KOPT-K1 (cell line): ENCODE data around the gene TOP2A.

ENCODE experiments used
- H3K27ac ChIP-seq: fragments of 200-600 bp; sonication (generic); 2 replicates; pipeline ENCODE4 v1.5.1; 2016; ENCODE audit warnings: antibody characterized with exemption, mild to moderate bottlenecking, low read depth, low read length; ENCODE audit not compliant: poor library complexity, severe bottlenecking
- H3K36me3 ChIP-seq: fragments of 200-600 bp; sonication (generic); 2 replicates; pipeline ENCODE4 v1.5.1; 2017; ENCODE audit warnings: antibody characterized with exemption, mild to moderate bottlenecking, low read length, moderate library complexity; ENCODE audit not compliant: insufficient read depth
- H3K9me3 ChIP-seq: fragments of 200-600 bp; sonication (generic); 2 replicates; pipeline ENCODE4 v1.5.1; 2017; ENCODE audit warnings: antibody characterized with exemption, low read length, mild to moderate bottlenecking; ENCODE audit not compliant: insufficient read depth, poor library complexity, severe bottlenecking

The TOP2A gene

DNA sequence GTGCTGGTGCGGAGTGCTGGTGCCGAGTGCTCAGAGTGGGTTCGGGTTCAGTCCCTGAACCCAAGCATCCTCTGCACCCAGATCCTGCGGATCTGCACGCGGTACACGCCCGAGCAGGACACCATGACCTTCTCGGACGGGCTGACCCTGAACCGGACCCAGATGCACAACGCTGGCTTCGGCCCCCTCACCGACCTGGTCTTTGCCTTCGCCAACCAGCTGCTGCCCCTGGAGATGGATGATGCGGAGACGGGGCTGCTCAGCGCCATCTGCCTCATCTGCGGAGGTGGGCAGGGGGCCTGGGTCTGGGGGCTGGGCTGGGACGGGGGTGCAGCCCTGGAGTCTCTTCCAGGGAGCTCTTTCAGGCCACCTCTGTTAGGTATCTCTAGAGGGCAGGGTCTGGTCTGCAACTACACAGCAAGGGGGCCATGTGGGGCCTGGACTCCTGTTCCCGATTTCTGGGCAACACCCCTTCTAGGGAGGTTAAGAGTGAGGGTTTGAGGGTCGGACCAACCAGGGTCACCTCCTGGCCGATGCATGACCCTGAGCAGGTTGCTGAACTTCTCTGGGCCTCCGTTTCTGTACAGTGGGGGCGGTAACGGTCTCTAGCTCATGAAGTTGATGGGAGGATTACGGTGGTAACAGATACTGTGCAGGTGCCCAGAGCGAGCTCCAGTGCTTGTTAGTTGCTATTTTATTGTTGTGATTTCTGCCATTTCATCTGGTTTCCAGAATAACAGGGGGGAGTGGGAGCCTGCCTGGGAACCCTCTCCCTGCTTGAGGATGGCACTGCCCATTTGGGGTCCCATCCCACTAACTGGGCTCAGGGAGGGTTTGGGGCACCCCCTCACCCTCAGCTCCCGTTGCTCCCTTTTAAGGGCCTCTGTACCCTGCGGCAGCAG lies 63.2 kb downstream of the TOP2A start:
- Histone ChIP-seq H3K36me3 (peaks cover 39% of the 10 kb centered on the region), H3K27ac (no peak overlapping the region), H3K9me3 (no peaks in the 10 kb centered on the region)

DNA sequence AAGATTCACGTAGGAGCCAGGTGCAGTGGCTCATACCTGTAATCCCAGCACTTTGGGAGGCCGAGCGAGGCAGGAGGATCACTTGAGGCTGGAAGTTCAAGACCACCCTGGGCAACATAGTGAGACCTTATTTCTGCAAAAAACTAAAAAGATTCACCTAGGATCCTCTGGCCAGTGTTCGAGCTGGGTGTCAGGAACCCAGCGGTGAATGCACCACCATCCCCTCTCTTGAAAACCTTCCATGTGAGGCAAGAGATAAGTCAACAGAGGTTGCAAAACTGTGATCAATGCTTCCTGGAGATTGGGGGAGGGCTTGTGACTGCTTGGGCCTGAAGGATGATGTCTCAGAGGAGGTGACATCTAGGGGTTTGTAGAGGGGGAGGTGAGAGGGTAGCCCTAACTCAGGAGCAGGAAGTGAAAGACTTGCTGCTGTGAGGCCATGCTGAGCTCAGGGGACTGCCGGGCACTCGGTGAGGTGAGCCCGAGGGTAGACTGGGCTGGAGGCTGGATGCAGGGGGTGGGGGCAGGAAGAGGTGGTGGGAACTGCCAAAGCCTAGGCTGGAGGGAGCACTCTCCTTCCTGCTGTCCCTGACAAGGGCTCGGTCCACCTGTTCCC lies 64.8 kb downstream of the TOP2A start:
- no peaks in the 10 kb centered on the region for H3K9me3 ChIP-seq
- H3K27ac ChIP-seq = no peak overlapping the region
- peaks cover 48% of the 10 kb centered on the region for H3K36me3 ChIP-seq

DNA sequence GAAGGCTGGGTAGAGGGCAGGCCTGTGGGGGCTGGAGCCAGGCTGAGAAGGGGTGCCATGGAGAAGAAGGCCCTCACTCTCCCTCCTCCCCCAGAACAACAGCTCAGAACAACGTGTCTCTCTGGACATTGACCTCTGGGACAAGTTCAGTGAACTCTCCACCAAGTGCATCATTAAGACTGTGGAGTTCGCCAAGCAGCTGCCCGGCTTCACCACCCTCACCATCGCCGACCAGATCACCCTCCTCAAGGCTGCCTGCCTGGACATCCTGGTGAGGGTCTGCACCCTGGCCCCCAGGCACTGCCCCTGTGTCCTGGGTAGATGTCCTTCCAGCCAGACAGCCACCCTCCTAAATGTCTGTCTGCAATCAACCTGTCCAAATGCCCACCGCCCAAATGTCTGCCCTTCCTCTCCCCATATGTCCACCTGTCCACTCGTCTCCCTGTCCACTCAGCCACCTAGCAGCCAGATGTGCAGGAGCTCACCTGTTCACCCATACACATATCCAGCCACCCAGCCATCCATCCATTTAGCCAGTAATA lies 65.4 kb downstream of the TOP2A start:
- Histone ChIP-seq H3K36me3 (peaks cover 48% of the 10 kb centered on the region), H3K27ac (no peak overlapping the region), H3K9me3 (no peaks in the 10 kb centered on the region)

DNA sequence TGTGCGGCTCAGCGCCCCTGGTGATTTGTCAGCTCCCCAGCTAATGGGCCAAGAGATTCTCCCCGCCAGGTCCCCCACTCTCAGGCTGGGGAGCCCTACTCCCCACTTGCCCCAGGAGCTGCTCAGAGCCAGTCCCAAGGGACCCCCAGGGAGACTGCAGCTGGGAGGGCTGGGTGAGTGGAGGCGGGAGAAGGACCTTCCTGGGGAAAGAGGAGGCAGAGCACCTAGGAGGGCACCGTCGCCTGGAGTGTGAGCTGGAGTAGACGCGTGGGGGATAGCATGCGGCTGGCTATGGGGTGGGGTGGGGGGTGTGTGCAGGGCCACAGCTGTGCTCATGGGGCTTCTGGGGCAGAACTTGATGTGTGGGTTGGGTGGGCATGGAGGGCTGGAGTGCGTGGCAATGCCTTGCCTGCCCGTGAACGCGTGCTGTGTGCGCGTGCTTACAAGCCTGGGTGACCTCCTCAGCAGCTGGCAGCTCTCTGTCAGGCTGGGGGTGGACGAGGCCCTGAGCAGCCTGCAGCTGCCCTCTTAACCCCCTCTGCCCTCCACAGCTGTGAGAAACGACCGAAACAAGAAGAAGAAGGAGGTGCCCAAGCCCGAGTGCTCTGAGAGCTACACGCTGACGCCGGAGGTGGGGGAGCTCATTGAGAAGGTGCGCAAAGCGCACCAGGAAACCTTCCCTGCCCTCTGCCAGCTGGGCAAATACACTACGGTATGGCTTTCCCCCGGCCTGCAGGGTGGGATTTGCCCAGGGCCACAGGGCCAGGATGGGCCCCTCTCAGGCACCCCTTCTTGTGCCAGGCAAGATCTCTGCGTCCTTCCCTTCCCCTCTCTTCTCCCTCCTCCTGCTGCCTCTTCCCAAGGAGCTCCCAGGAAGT lies 66.1 kb downstream of the TOP2A start:
- Histone ChIP-seq H3K36me3 (peaks cover 48% of the 10 kb centered on the region), H3K9me3 (no peaks in the 10 kb centered on the region), H3K27ac (no peak overlapping the region)

DNA sequence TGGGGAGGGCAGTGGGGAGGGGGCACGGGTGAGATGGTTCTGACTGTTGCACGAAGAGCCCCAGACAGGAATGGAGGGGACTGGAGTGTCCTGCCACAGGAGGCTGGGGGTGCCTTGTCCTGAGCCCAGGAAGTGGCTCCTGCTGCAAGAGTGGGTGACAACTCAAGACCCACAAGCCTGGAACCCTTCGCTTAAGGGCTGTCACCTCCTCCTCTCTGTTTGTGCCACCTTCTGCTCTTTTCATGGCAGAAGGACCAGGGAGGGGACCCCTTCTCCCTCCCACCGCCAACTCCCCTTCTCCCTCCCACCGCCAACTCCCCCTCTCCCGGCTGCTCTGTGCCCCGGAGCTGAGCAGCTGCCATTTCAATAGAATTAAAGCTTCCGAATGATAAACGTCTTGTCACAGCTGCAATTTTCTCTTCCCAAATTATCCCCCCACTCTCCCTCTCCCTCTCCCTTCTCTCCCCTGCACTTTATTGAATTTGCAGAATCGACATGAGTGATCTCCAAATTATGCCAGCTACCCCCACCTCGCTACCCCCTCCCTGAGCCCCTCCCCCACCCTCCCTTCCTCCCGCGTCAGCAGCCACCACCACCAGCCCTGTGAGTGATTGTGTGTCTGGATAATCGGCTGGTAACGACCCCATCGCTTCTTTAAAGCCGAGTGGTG lies 66.9 kb downstream of the TOP2A start:
- H3K27ac ChIP-seq = no peak overlapping the region
- no peaks in the 10 kb centered on the region for H3K9me3 ChIP-seq
- H3K36me3 ChIP-seq = peaks cover 42% of the 10 kb centered on the region

DNA sequence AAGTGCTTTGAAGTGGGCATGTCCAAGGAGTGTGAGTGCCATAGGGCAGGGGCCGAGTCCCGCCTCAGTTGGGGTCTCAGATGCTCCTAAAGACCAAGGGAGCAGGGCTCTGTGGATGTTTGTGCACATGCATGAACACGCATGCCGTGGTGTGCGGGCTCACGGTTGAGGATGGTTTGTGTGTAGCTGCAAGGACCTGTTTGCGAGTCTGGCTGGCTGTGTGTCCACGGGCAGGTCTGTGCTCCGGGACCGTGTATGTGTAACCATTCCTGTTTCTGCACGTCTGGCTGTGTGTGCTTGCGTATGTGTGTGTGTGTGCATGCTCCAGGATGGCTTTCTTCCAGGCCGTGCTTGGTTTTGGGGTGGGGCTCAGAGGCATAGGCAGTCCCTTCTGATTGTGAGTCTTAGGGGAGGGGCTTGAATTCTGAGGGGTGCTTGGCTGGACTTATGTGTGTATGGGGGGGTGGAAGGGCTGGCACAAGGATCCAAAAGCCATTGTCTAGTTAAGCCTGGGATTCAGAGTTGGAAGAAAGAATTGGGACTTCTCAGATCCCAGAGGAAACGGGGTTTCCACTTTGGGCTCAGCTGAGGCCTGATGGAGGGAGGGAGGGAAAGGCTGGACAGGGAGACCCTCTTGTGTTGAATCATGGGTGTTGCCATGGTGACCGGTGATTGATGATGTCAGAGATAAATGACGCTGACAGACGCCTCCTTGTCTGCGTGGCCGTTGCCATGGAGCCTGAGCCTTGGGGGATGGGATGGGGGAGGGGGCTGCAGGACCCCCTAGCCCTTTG lies 67.6 kb downstream of the TOP2A start:
- H3K36me3 ChIP-seq = peaks cover 35% of the 10 kb centered on the region
- no peak overlapping the region for H3K27ac ChIP-seq
- no peaks in the 10 kb centered on the region for H3K9me3 ChIP-seq

DNA sequence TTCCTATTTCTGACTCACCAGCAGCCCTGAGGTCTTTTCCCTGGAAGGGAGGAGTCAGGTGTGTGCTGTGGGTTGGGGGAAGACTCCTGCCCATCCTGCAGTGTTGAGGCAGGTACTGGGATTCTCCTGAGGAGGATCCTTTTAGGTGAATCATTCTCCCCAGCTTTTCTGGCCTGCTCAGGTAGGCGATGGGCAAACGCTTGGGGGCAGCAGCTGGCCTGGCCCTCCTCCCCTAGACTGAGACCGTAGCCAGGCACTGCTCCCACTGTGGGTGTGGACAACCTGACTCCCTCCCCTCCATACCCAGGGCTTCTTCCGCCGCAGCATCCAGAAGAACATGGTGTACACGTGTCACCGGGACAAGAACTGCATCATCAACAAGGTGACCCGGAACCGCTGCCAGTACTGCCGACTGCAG lies 68.2 kb downstream of the TOP2A start:
- H3K9me3 ChIP-seq = no peaks in the 10 kb centered on the region
- no peak overlapping the region for H3K27ac ChIP-seq
- peaks cover 34% of the 10 kb centered on the region for H3K36me3 ChIP-seq

DNA sequence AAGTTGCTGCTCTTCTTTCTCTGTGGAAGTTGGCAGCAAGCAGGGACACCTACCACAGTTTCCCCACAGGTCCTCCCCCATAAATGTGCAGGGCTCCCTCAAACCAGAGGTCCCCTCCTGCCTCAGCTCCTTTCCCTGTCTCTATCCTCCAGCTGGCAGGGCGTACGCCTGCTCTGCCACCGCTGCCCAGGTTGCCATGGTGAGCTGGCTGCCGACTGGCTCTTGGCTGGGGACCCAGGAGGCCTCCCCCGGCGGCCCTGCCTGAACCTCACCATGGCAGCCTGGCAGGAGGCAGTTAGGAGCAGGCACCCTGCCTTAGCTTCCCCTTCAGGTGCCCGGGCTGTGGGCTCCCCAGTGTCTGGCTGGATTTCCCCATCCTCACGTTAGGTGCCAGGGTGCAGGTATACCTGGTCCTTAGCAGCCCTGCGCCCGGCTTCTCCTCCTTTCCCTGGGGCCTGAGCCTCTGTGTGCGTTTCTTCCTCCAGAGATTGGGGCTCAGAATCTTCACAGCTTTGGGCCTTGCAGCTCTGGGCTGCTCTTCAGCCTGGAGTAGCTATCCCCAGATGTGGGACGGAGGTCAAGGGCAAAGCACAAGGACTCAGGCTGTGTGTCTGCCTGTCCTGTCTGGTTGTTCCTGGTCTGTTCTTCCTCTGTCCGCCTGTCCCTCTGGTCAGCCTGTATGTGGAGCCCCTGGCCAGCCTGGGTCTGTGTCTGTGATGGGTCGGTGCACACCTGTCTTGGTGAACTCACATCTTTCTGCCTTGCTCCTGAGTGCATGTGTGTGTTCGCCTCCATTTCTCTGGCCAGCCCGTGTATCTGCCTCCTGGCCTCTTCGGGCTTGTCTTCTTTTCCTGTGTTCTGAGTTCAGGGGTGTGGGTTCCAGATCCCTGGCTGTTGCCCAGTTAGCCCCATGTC lies 68.9 kb downstream of the TOP2A start:
- Histone ChIP-seq H3K9me3 (no peaks in the 10 kb centered on the region), H3K27ac (peak overlapping the region; percentile 12), H3K36me3 (peaks cover 34% of the 10 kb centered on the region)

DNA sequence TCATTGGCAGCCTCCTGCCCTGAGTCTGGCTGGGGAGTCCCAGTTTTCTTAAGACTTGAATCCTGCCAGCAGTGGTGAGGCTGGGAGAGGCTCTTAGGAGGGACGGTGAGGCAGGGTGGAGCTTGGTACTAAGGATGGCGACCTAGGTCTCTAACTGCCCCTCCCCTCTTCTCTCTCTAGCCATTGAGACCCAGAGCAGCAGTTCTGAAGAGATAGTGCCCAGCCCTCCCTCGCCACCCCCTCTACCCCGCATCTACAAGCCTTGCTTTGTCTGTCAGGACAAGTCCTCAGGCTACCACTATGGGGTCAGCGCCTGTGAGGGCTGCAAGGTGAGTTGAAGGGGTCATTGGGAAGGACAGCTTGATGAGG lies 69.6 kb downstream of the TOP2A start:
- Histone ChIP-seq H3K27ac (peak overlapping the region; percentile 12), H3K9me3 (no peaks in the 10 kb centered on the region), H3K36me3 (peaks cover 33% of the 10 kb centered on the region)

DNA sequence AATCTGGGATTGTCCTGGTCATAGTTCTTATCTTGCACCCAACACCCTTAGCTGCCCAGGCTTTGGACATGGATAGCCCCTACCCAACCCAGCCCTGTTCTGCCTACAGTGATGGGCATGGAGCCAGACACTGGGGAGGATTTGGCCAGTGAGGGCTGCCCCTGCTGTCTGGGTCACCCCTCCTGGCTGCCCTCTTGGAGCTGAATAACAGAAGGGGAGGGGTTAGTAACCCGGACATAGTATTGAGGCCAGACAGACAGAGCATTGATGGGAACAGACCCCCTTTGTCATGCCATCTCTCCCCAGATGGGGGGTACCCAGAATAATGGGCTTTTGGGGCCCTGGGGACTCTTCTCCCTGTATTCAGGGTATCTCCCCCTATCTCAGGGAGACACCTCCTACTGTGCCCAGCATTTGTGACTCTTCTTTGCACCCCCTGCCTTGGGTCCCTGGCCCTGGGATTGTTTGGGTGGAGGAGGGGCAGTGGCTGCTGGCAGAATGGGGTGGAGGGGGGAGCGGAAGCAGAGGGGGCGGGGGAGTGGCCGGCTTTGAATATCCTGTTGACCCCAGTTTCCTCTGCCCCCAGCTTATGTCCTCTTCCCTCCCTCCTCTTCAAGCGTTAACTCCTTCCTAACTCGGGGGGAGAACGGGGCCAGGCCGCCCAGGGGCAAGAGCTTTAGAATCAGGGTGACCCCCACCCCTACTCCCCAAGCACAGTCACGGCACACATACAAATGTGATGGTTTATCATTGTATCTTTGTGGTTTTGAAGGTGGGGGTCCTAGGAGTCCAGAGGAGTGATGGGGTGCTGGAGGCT lies 70.2 kb downstream of the TOP2A start:
- no peaks in the 10 kb centered on the region for H3K9me3 ChIP-seq
- H3K27ac ChIP-seq = no peak overlapping the region
- H3K36me3 ChIP-seq = peaks cover 28% of the 10 kb centered on the region

DNA sequence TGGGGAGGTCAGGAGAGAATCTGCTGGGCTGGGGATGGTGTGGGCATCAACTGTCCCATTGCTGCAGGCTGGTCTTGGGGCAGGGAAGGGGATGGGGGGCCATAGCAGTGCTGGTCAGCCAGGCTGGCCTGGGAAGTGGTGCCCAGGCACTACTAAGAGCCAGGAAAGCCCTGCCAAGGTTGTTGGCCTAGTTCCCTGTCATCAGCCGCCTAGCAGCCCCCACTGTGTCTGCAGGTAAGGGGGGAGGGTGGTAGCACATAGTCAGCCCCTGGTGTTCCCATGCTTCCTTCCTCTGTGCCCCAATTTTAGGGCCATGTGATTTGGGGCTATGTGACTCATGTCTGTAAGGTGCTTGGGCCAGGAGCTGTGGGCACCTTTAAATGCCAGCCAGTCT lies 70.9 kb downstream of the TOP2A start:
- peaks cover 20% of the 10 kb centered on the region for H3K36me3 ChIP-seq
- peak overlapping the region; percentile 26 for H3K27ac ChIP-seq
- no peaks in the 10 kb centered on the region for H3K9me3 ChIP-seq

DNA sequence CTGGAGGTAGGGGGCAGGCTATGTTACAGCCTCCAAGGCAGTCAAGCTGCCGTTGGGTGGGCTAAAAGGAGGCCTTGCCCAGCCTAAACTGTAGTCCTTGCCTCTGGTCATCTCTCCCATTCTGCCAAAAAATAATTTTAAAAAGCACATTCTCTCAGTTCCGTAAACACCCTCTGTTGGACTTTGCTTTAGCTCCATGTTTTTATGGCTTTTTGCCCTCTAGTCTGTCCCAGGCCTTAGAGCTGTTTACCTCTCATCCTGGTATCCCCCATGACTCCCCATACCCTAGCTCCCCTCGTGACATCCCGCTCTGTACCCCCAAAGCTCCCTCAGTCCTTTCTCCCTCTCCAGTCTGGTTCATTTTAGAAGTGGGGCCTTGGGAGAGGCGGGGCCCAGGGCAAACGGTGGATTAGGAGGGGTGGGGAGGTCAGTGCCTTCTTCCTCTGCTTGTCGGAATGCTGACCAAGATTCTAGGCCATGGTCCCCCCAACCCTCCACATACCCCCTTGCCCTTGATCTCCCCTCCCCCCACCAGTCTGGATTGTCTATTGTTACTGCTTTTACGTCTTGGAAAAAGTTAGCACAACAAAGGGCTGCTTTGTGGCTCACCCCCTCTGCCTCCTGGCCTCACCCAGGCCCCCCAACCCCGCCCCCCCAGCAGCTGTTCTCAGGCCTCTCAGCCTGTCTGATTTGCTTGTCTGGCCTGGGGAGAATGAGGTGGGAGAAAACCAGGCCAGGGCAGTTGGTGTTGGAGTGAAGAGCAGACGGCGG lies 71.5 kb downstream of the TOP2A start:
- peak overlapping the region; percentile 51 for H3K27ac ChIP-seq
- no peaks in the 10 kb centered on the region for H3K9me3 ChIP-seq
- H3K36me3 ChIP-seq = peaks cover 20% of the 10 kb centered on the region
